ENCODE measurements around the gene KCNQ1OT1. TPM values are rescaled to one million over a fixed set of nuclear protein-coding genes. Genes with fewer than 3 reads are reported as not detected.

The KCNQ1OT1 gene
- total RNA-seq, 2 donors from 2014 or later = 5.2 to 6.9 TPM

GRCh38 chr11:2732940-2733628 lies 33.3 kb upstream of the KCNQ1OT1 start:
- Histone ChIP-seq H3K9me3 (ENCODE audit: control insufficient read depth, low read length) (no peaks in the 10 kb centered on the region), H3K27me3 (ENCODE audit: control insufficient read depth, insufficient read depth, low read length, poor library complexity, severe bottlenecking) (no peaks in the 10 kb centered on the region), H3K36me3 (ENCODE audit: control insufficient read depth, insufficient read depth, low read length) (no peaks in the 10 kb centered on the region), H3K27ac (ENCODE audit: low read depth, low read length) (no peak overlapping the region), H3K4me3 (ENCODE audit: low read length) (no peak overlapping the region), H3K4me1 (ENCODE audit: control insufficient read depth, insufficient read depth, low read length) (peaks cover 2% of the 10 kb centered on the region), H3K9ac (ENCODE audit: extremely low read depth, low read length, poor library complexity, severe bottlenecking) (no peak overlapping the region)
- H3K9me3 Mint-ChIP-seq = no peaks in the 10 kb centered on the region
- H3K27me3 Mint-ChIP-seq (ENCODE audit: insufficient read depth) = peaks cover 51% of the 10 kb centered on the region
- no peak overlapping the region for H3K4me3 Mint-ChIP-seq
- no peak overlapping the region for H3K27ac Mint-ChIP-seq
- WGBS, 2 experiments (ENCODE audit: insufficient coverage in 1 of 2, insufficient read length in 1 of 2) = 93 to 95% methylated on average over 6 to 12 of the region's 12 CpGs
- no peak for DNase-seq
- H3K36me3 Mint-ChIP-seq (ENCODE audit: low read depth) = no peaks in the 10 kb centered on the region
- peaks cover 11% of the 10 kb centered on the region for H3K4me1 Mint-ChIP-seq
- TF ChIP-seq CTCF (conservative IDR thresholded peaks at IDR 0.05) = no peak

- Mint-ChIP-seq H3K4me1 (peaks cover 11% of the 10 kb centered on the region), H3K27me3 (ENCODE audit: insufficient read depth) (peaks cover 52% of the 10 kb centered on the region), H3K27ac (no peak overlapping the region), H3K9me3 (no peaks in the 10 kb centered on the region), H3K36me3 (ENCODE audit: low read depth) (no peaks in the 10 kb centered on the region), H3K4me3 (no peak overlapping the region)
- Histone ChIP-seq H3K36me3 (ENCODE audit: control insufficient read depth, insufficient read depth, low read length) (no peaks in the 10 kb centered on the region), H3K27ac (ENCODE audit: low read depth, low read length) (no peak overlapping the region), H3K4me1 (ENCODE audit: control insufficient read depth, insufficient read depth, low read length) (peaks cover 2% of the 10 kb centered on the region), H3K4me3 (ENCODE audit: low read length) (no peak overlapping the region), H3K9ac (ENCODE audit: extremely low read depth, low read length, poor library complexity, severe bottlenecking) (no peak overlapping the region), H3K9me3 (ENCODE audit: control insufficient read depth, low read length) (no peaks in the 10 kb centered on the region), H3K27me3 (ENCODE audit: control insufficient read depth, insufficient read depth, low read length, poor library complexity, severe bottlenecking) (no peaks in the 10 kb centered on the region)
- no peak for DNase-seq
- WGBS, 2 experiments (ENCODE audit: insufficient coverage in 1 of 2, insufficient read length in 1 of 2) = 92 to 93% methylated on average over 25 to 32 of the region's 32 CpGs
- no peak for TF ChIP-seq CTCF (conservative IDR thresholded peaks at IDR 0.05)
Observed at GRCh38 chr11:2732261-2732939, 32.6 kb upstream of the KCNQ1OT1 start.

DNA sequence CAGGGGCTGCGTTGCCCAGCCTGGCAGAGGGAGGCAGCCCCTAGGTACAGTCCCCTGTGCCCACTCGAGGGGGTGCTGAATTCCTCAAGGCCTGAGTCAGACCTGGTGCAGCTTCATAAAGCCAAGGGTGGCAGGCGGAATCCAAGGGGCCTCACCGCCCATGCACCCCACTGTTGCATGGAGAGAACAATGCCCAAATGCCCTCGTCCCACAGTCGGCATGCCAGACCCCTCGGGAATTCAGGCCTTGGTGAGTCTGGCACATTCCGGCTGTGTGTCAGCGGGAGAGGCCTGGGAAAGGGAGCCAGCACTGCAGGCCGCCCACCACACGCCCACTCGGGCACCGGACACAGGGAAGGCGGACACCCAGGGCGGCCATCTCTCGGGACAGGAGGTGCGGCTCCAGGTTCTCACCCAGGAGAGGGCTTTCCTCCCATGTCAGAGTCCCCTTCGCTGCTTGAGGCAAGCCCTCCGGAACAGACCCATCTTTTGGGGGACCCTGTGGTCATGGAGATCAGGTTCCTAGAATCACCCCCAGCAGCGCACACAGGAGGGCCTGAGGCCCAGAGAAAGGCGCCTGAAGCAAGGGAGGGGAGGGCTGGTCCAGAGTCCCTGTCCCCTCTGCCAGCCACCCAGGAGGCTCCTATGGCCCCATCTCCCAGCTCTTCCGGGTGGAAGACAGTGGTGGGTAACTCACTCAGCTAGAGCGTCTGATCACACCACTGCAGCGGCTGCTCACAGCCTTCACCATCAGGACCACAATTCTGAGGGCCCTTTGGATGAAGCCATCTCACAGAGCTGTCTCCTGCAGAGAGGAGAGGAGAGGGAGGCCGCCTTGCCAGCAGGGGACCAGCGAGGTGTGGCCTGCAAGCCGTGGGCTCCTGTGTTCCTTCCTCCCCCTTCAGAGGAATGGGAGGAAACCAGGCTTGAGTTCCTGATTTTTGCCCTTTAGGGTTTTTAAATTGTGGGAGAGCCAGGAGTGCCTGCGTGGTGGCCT lies 31.6 kb upstream of the KCNQ1OT1 start:
- peaks cover 59% of the 10 kb centered on the region for H3K27me3 Mint-ChIP-seq (ENCODE audit: insufficient read depth)
- no peaks in the 10 kb centered on the region for H3K9me3 ChIP-seq (ENCODE audit: control insufficient read depth, low read length)
- H3K27ac ChIP-seq (ENCODE audit: low read depth, low read length) = no peak overlapping the region
- no peaks in the 10 kb centered on the region for H3K36me3 Mint-ChIP-seq (ENCODE audit: low read depth)
- no peak overlapping the region for H3K9ac ChIP-seq (ENCODE audit: extremely low read depth, low read length, poor library complexity, severe bottlenecking)
- H3K27ac Mint-ChIP-seq = no peak overlapping the region
- H3K36me3 ChIP-seq (ENCODE audit: control insufficient read depth, insufficient read depth, low read length) = no peaks in the 10 kb centered on the region
- no peaks in the 10 kb centered on the region for H3K9me3 Mint-ChIP-seq
- H3K4me1 ChIP-seq (ENCODE audit: control insufficient read depth, insufficient read depth, low read length) = peaks cover 2% of the 10 kb centered on the region
- H3K4me1 Mint-ChIP-seq = peaks cover 11% of the 10 kb centered on the region
- no peak overlapping the region for H3K4me3 ChIP-seq (ENCODE audit: low read length)
- no peak for TF ChIP-seq CTCF (conservative IDR thresholded peaks at IDR 0.05)
- DNase-seq = no peak
- H3K27me3 ChIP-seq (ENCODE audit: control insufficient read depth, insufficient read depth, low read length, poor library complexity, severe bottlenecking) = peaks cover 5% of the 10 kb centered on the region
- WGBS, 2 experiments (ENCODE audit: insufficient coverage in 1 of 2, insufficient read length in 1 of 2) = 85 to 88% methylated on average over 22 to 28 of the region's 28 CpGs
- no peak overlapping the region for H3K4me3 Mint-ChIP-seq

Data from endodermal cell (in vitro differentiated cells).